Hepatocyte (in vitro differentiated cells): Measurements from ENCODE around the gene RPRM. TPM values are rescaled to one million over a fixed set of nuclear protein-coding genes. Genes with fewer than 3 reads are reported as not detected.

Experiments
- DNase-seq: peaks from one replicate; pipeline ENCODE4 v3.0.0-alpha.2; 2016; ENCODE audit warnings: low spot score
- H2AFZ ChIP-seq: fragments of 200-600 bp; sonication (generic); 2 replicates; pipeline ENCODE4 v1.6.0; 2016; ENCODE audit warnings: antibody characterized with exemption, mild to moderate bottlenecking
- H3K27ac ChIP-seq: fragments of 200-600 bp; sonication (generic); 2 replicates; pipeline ENCODE4 v1.5.1; 2016; ENCODE audit warnings: mild to moderate bottlenecking
- H3K27me3 ChIP-seq: fragments of 200-600 bp; sonication (generic); 2 replicates; pipeline ENCODE4 v1.6.1; 2016
- H3K36me3 ChIP-seq: fragments of 200-600 bp; sonication (generic); replicated peaks from 2 replicates; pipeline ENCODE4 v1.5.1; 2016; ENCODE audit warnings: low read depth; ENCODE audit not compliant: insufficient read depth
- H3K4me1 ChIP-seq: fragments of 200-600 bp; sonication (generic); 2 replicates; pipeline ENCODE4 v1.5.1; 2016; ENCODE audit warnings: mild to moderate bottlenecking, moderate library complexity; ENCODE audit not compliant: insufficient read depth
- H3K4me2 ChIP-seq: fragments of 200-600 bp; sonication (generic); 2 replicates; pipeline ENCODE4 v1.6.0; 2016
- H3K4me3 ChIP-seq: fragments of 200-600 bp; sonication (generic); 2 replicates; pipeline ENCODE4 v1.5.1; 2016; ENCODE audit warnings: mild to moderate bottlenecking
- H3K79me2 ChIP-seq: fragments of 200-600 bp; sonication (generic); 2 replicates; pipeline ENCODE4 v1.6.0; 2017; ENCODE audit warnings: mild to moderate bottlenecking
- H3K9me2 ChIP-seq: fragments of 200-600 bp; sonication (generic); replicated peaks from 2 replicates; pipeline ENCODE4 v1.6.0; 2017; ENCODE audit warnings: mild to moderate bottlenecking; ENCODE audit not compliant: insufficient read depth
- H3K9me3 ChIP-seq: fragments of 200-600 bp; sonication (generic); 2 replicates; pipeline ENCODE4 v1.5.1; 2016; ENCODE audit warnings: low read depth, mild to moderate bottlenecking
- H4K20me1 ChIP-seq: fragments of 200-600 bp; sonication (generic); 2 replicates; pipeline ENCODE4 v1.6.0; 2016; ENCODE audit warnings: mild to moderate bottlenecking; ENCODE audit not compliant: insufficient read depth, poor library complexity, severe bottlenecking
- EZH2 ChIP-seq: fragments of 200-600 bp; sonication (generic); IDR thresholded peaks from 2 replicates; pipeline ENCODE4 v1.6.1; 2016; ENCODE audit warnings: antibody characterized with exemption, mild to moderate bottlenecking, borderline replicate concordance
- EZH2phosphoT487 ChIP-seq: fragments of 200-600 bp; sonication (generic); IDR thresholded peaks from one replicate; pipeline ENCODE4 v1.6.1; 2018; ENCODE audit warnings: antibody characterized with exemption, mild to moderate bottlenecking, low read depth, moderate library complexity; ENCODE audit not compliant: unreplicated experiment, severe bottlenecking
- WGBS: methylation state at CpG from one replicate; pipeline ENCODE4 v1.1.6; 2016; ENCODE audit warnings: low lambda C conversion rate; ENCODE audit errors: missing lambda C conversion rate; 5-methylcytosine and 5-hydroxymethylcytosine counted together
- polyA plus RNA-seq: library from polyadenylated mRNA; unstranded; fragments of >200 nt; fragmentation: Nextera tagmentation; extraction: Ambion mirVana; gene quantifications from 2 replicates; pipeline ENCODE4 v1.2.1, GENCODE V29; 2016
- total RNA-seq: library from RNA; depleted of rRNA; stranded (reverse); fragments of >200 nt; gene quantifications from 2 replicates; pipeline ENCODE4 v1.2.3, GENCODE V29; 2014
- TF ChIP-seq, protein P1 (sequence below): fragments of 200-600 bp; sonication (generic); IDR thresholded peaks from 2 replicates; pipeline ENCODE4 v1.5.1; 2016; ENCODE audit warnings: antibody characterized with exemption, mild to moderate bottlenecking; ENCODE audit not compliant: poor library complexity

Gene RPRM
- total RNA-seq (2.1 and 3.4 TPM in 2 replicates), polyA plus RNA-seq (1.7 and 1.9 TPM in 2 replicates)

DNA sequence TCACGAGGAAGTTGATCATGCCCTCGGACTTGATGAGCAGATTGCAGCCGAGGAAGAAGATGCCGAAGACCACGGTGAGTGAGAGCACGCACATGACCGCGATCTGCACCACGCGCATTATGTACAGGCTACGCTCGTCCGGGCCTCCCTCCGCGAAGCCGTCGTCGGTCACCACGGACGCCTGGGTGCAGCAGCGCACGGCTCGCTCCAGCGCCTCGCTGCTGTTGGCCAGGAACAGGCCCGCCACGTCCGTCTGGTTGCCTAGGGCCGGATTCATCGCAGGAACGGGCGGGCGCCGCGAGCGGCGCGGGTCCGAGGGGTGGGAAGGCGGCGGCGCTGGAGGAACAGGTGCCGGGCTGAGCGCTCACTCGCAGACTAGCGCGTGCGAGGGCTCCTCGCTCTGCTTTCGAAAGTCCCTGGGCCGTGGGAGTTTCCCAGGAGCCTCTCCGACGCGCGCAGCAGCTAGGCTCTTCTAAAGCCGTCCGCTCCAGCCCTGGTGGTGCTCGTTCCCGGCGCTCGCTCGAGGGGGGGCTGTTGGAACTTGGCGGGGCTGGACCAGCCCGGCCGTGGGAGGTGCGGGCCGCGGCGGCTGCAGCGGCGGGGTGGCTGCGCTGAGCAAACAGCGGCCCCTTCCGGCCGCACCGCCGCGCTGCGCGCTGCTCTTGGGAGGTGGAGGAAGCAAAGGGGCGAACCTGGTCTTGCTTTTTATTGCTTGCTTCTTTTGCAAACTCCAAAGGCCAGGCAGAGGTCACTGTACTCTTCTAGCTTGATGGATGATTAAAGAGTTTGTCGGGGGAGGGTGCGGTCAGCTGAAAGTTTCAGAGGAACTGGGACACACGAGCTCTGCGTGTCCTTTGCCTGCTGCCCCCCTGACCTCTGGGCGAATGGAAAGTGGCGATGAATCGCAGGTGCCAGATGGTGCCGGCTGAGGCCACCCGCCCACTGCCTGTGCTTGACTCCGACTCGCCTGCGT, at the start of gene RPRM:
Gene RPRM, minus strand, starts transcription at position 474 of the 973 bp plus-strand sequence. Its CDS starts 197 bp downstream, at position 277.
- no peaks in the 10 kb centered on the region for H3K79me2 ChIP-seq
- DNase-seq, result peak; percentile 93
- 1% methylated on average over 83 of the region's 93 CpGs for WGBS
- H3K9me3 ChIP-seq, result no peaks in the 10 kb centered on the region
- H3K27me3 ChIP-seq, result peaks cover 32% of the 10 kb centered on the region
- peak within 1 kb of the TSS; percentile 73 for H3K4me3 ChIP-seq
- TF ChIP-seq EZH2phosphoT487 (no peak), EZH2 (peak; percentile 15)
- TF ChIP-seq, protein P1, sequence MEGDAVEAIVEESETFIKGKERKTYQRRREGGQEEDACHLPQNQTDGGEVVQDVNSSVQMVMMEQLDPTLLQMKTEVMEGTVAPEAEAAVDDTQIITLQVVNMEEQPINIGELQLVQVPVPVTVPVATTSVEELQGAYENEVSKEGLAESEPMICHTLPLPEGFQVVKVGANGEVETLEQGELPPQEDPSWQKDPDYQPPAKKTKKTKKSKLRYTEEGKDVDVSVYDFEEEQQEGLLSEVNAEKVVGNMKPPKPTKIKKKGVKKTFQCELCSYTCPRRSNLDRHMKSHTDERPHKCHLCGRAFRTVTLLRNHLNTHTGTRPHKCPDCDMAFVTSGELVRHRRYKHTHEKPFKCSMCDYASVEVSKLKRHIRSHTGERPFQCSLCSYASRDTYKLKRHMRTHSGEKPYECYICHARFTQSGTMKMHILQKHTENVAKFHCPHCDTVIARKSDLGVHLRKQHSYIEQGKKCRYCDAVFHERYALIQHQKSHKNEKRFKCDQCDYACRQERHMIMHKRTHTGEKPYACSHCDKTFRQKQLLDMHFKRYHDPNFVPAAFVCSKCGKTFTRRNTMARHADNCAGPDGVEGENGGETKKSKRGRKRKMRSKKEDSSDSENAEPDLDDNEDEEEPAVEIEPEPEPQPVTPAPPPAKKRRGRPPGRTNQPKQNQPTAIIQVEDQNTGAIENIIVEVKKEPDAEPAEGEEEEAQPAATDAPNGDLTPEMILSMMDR, result peak; percentile 86
- H2AFZ ChIP-seq, result peak within 1 kb of the TSS; percentile 71
- H3K36me3 ChIP-seq, result no peaks in the 10 kb centered on the region
- H3K4me1 ChIP-seq, result peaks cover 28% of the 10 kb centered on the region
- peak within 1 kb of the TSS; percentile 41 for H3K27ac ChIP-seq
- H3K4me2 ChIP-seq, result peak within 1 kb of the TSS; percentile 97
- no peaks in the 10 kb centered on the region for H4K20me1 ChIP-seq
- no peaks in the 10 kb centered on the region for H3K9me2 ChIP-seq

DNA sequence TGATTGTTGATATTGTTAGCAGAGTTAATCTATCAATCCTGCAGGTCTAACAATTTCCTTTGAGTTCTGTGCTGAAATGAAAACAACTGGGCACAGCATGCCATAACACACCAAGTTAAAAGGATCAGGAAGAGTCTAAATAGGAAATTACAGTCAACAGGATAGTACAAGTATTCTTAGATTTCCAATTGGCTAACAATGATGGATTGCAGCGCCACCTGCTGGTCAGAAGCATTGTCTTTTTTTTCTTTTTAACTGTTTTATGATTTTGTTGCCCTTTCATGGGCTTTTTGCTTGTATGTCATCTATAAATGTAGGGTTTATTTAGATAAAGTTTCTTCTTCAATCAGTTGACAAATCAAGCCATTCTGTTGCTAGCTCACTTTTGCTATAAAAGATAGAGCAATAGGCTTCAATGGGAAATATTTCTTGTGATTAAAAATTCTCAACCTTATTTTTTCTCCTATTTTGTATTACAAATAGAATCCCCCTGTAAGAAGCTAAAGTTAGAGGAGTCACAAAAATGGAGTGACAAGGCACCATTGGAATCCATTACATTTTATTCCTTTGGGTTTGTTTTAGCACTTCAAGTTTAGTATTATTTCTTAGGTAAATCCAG, 40.8 kb upstream of the RPRM start:
- Histone ChIP-seq H3K4me3 (no peak overlapping the region), H3K27me3 (no peaks in the 10 kb centered on the region), H3K27ac (no peak overlapping the region), H4K20me1 (no peaks in the 10 kb centered on the region), H2AFZ (no peak overlapping the region), H3K9me3 (no peaks in the 10 kb centered on the region), H3K9me2 (no peaks in the 10 kb centered on the region), H3K4me1 (no peaks in the 10 kb centered on the region), H3K79me2 (no peaks in the 10 kb centered on the region), H3K4me2 (no peak overlapping the region), H3K36me3 (no peaks in the 10 kb centered on the region)
- peak; percentile 77 for DNase-seq
- no peak for TF ChIP-seq EZH2phosphoT487
- TF ChIP-seq, protein P1, result peak; percentile 95
- 4% methylated on average over 1 of the region's 1 CpG for WGBS

DNA sequence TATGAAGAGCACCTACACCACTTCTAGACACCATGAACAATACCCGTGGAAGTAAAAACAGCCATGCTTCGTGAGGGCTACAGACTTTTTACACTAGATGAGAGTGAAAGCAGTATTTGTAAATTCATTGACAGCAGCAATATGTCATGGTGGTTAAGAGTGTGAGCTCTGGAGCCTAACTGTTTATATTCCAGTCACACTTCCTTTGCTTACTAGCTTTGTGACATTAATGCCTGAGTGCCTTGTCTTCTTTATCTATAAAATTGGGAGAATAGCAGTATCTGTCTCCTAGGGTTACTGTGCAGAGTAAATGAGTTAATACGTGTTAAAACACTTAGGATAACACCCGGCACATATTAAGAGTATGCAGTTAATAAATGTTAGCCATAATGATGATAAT, 33.8 kb upstream of the RPRM start:
- Histone ChIP-seq H3K9me3 (no peaks in the 10 kb centered on the region), H4K20me1 (no peaks in the 10 kb centered on the region), H3K9me2 (no peaks in the 10 kb centered on the region), H3K27me3 (no peaks in the 10 kb centered on the region), H2AFZ (no peak overlapping the region), H3K36me3 (no peaks in the 10 kb centered on the region), H3K4me1 (no peaks in the 10 kb centered on the region), H3K79me2 (no peaks in the 10 kb centered on the region), H3K4me3 (no peak overlapping the region), H3K4me2 (no peak overlapping the region), H3K27ac (no peak overlapping the region)
- WGBS, result 88% methylated on average over 4 of the region's 4 CpGs
- TF ChIP-seq EZH2 (no peak), EZH2phosphoT487 (no peak)
- TF ChIP-seq, protein P1, result no peak
- no peak for DNase-seq
